Measurements from ENCODE around the gene IQGAP1.
A peak's percentile ranks its signal among the peaks of the same experiment; 100 is the strongest.
"Not testable (repeated sequence)": the region's sequence is repeated elsewhere in the genome, so short reads cannot be mapped to it uniquely, and the experiment has no call there.

IQGAP1 gene

DNA sequence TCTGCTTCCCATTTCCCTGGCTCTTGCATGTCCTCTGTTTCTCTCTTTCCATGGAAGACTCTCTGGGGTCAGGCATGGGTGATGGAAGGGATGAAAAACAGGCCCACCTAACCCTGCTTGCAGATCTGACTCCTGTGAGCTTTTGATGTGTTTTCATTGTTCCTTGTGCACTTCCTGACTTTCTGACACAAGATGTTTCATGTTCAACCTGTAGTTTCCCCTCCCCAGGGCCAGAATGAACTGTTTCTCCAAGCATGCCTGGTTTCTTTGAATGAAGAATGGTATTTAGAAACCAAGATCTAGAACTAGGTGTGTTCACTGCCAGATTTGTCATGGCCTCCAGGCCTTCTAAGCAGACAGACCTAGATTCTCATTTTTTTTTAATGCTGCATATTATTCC is 105.6 kb downstream of the IQGAP1 start:
- DNase-seq = no peak

DNA sequence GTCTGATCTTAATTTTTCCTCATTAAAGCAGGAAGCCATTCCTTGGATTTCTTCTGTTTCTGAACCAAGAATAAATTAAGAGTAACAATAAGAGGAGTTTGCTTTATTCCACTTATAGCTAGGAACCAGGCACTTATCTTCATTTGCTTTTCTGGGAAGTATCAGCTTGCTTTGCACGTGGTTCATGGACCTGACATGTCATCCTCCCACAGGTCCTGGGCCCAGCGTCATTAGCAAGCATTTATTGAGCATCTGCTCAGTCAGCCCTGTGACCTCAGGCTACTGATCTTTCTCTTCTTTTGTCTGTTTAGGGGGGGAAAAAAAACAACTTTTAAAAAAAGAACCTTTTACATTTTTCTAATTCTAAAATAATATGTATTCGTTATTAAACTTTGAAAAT is 107.0 kb downstream of the IQGAP1 start:
- DNase-seq = no peak

DNA sequence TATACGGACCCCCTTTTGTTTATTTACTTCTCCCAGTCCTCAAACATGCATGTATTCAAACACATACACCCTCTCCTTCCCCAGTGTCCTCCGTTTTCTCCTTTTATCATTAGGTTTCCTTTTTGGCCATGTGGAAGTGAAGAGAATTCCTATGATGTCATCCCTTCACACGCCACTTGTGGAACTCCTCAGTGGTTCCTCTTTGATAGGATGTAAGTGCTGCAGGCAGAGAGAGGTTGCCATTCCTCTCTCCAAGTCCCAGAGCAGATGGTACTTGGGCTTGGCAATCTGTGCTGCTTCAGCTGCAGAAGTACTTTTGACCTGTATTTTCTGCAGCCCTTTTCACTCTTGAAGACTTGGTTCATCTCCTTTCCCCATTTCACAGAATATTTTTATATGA is 108.7 kb downstream of the IQGAP1 start:
- no peak for DNase-seq

DNA sequence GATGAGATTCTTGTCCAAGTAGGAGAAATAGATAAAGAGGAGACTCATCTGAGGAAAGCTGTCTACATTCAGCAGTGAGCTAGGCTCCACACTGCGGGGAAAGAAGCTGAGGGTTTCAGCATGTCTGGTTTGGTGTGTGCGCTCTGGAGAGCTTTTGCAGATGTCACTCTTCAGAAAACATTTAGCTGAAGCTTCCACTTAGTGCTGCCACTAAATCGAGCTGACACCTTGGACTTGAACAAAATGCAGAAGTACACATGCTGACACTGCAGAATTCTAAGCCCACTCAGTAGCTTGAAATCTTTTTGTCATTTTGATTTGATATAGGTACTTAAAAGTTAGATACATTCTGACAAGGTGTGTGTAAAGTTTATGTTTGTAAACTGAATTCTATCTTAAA is 109.3 kb downstream of the IQGAP1 start:
- DNase-seq = no peak

DNA sequence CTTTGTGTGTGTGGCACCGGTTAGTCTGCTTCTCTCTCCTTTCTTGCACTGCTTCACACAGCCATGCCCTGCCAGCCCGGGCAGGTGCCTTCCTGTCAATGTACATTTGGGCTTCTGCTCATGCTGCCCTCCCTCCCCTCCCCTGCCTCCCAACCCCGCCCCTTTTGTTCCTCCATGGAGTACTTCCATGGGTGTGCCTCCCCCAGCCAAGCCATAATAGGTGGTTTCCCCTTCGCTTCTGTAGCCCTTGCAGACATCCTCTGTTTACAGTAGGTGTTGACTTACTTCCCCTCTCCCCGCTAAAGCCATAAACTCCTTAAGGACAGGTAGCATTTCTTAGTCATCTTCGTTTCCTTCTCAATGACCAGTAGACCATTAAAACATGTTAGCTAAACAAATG is 109.9 kb downstream of the IQGAP1 start:
- no peak for DNase-seq

DNA sequence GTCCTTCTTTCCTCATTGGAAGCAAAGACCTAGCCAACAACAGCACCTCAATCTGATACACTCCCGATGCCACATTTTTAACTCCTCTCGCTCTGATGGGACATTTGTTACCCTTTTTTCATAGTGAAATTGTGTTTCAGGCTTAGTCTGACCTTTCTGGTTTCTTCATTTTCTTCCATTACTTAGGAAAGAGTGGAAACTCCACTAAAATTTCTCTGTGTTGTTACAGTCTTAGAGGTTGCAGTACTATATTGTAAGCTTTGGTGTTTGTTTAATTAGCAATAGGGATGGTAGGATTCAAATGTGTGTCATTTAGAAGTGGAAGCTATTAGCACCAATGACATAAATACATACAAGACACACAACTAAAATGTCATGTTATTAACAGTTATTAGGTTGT is 112.1 kb downstream of the IQGAP1 start:
- no peak for DNase-seq

DNA sequence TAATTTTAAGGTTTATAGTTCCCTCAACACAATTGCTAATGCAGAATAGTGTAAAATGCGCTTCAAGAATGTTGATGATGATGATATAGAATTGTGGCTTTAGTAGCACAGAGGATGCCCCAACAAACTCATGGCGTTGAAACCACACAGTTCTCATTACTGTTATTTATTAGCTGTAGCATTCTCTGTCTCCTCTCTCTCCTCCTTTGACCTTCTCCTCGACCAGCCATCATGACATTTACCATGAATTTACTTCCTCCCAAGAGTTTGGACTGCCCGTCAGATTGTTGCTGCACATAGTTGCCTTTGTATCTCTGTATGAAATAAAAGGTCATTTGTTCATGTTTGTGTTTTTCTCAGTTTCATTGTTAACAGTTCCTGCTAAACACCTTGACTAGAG is 113.9 kb downstream of the IQGAP1 start:
- DNase-seq = no peak

DNA sequence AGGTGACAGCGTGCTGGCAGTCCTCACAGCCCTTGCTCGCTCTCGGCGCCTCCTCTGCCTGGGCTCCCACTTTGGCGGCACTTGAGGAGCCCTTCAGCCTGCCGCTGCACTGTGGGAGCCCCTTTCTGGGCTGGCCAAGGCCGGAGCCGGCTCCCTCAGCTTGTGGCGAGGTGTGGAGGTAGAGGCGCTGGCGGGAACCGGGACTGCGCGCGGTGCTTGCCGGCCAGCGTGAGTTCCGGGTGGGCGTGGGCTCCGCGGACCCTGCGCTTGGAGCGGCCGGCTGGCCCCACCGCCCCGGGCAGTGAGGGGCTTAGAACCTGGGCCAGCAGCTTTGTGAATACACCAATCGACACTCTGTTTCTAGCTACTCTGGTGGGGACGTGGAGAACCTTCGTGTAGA is 122.7 kb downstream of the IQGAP1 start:
- not testable (repeated sequence) for DNase-seq

DNA sequence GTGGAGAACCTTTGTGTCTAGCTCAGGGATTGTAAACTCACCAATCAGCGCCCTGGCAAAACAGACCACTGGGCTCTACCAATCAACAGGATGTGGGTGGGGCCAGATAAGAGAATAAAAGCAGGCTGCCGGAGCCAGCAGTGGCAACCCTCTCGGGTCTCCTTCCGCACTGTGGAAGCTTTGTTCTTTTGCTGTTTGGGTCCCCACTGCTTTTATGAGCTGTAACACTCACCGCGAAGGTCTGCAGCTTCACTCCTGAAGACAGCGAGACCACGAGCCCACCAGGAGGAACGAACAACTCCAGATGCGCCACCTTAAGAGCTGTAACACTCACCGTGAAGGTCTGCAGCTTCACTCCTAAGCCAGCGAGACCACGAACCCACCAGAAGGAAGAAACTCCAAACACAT is 123.2 kb downstream of the IQGAP1 start:
- not testable (repeated sequence) for DNase-seq

DNA sequence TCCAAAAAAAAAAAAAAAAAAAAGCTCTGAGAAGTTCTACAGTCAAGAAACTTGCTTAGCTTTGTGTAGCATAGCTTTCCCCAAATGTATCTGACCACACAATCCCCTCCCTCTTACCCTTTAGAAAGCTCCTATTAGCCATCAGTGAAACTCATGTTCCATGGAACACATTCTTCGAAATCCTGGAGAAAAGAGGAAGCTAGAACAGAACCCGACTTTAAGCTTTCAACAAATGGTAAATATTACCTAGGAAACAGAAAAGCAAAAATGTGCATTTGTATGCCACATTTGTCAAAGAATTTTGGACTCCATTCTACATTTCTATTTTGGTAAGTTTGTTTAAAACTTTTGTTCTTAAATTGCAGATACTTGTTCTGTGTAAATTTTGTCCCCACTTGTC is 124.2 kb downstream of the IQGAP1 start:
- DNase-seq = no peak

DNA sequence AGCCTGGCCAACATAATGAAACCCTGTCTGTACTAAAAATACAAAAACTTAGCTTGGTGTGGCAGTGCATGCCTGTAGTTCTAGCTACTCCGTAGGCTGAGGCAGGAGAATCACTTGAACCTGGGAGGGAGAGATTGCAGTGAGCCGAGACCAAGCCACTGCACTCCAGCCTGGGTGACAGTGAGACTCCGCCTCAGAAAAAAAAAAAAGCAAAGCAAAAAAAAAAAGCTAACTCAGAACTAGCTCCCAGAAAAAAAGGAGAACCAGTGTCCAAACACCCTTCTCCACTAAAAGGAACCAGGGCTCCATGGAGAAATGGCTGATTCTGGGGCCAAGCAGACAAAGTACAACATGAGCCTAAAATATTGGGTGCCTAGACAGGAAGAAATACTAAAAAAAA is 124.9 kb downstream of the IQGAP1 start:
- no peak for DNase-seq

DNA sequence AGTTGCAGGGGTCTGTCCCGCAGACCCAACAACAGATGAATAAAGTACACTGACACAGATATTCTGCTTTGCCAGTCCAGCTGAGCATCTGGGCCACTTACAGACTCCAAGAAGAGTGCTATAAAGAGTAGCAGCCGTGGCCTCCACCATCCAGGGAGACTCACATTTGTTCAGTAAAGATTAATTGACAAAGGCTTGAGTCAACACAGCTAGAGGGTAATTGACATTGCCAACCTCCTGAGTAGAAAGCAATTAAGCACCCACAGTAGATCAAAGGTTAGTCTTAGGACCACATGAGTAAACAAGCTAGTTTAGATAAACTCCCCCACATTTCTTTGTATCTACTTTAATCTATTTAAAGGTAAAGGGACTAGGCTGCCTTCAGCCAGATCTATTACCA is 125.4 kb downstream of the IQGAP1 start:
- no peak for DNase-seq

DNA sequence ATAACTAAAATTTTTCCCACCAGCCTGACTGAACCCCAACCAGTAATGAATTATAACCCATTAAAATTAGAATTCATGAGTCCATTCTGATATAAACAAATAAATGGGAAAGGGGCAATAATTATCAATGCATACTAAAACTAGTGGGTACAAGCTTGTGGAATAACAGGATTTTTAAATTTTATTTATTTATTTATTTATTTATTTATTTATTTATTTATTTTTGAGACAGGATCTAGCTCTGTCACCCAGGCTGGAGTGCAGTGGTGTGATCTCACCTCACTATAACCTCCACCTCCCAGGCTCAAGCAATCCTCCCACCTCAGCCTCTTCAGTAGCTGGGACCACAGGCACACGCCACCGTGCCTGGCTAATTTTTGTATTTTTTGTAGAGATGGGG is 125.9 kb downstream of the IQGAP1 start:
- not testable (repeated sequence) for DNase-seq

DNA sequence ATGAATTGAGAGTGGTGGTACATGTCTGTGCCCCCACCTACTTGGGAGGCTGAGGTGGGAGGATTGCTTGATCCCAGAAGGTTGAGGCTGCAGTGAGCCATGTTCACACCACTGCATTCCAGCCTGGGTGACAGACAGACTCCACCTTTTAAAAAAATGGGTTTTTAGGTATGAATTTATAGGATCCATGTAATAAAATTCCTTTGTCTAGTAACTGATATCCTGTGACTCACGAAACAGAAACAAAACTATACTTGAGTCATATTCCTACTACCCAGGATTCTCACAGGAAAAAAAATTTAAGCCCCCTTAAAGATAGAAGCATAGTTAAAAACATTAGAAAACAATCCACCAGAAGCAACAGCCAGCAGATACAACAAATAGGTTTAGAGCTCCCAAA is 131.6 kb downstream of the IQGAP1 start:
- DNase-seq = no peak

DNA sequence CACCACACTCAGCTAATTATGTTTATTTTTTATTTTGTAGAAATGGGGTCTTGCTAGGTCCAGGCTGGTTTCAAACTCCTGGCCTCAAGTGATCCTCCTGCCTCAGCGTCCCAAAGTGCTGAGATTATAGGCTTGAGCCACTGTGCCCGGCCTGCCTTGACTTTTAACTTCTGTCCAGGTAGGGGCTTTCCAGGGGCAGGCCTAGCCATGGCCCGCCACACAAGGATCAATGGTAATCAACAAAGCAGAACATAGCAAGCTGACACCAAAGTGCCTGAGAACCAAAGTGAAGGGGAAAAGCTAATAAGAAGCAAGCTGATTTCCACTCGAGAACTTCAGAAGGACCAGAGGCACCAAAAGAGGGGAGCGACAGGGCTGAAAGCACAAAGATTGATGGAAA is 132.3 kb downstream of the IQGAP1 start:
- DNase-seq = no peak

DNA sequence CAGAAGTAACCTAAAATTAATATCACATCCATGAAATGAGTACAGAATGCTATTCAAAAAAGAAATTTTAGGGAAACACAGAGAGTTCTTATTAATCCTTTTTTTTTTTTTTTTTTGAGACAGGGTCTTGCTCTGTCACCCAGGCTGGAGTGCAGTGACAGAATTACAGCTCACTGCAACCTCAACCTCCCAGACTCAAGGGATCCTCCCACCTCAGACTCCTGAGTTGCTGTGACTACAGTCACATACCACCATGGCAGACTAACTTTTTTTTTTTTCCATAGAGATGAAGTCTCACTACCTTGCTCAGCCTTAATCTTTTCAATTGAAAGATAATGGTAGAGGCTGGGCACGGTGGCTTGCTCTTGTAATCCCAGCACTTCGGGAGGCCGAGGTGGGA is 135.3 kb downstream of the IQGAP1 start:
- no peak for DNase-seq

DNA sequence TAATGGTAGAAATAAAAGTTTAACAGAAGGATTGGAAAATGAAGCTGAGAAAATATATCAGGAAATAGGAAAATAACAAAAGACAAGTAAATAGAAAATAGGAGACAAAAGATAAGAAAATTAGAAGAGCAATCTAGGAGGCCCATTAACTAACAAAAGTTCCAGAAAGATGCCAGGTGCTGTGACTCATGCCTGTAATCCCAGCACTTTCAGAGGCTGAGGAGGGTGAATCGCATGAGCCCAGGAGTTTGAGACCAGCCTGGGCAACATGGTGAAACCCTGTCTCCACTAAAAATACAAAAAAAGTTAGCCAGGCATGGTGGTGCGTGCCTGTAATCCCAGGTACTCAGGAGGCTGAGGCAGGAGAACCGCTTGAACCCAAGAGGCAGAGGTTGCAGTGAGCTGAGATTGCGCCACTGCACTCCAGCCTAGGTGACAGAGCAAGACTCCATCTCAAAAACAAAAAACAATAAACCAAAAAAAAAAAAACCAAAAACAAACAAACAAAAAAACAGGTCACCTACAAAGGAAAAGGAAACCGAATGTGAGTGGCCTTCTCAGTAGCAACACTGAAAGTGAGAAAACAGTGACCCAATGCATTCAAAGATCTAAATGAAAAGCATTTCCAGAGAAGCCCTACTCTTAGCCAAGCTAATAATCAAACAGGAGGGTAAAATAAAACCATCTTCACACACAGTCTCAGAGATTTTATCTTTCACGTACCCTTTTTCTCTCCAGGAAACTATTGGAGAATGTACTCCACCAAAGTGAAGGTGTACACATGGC is 136.2 kb downstream of the IQGAP1 start:
- DNase-seq = not testable (repeated sequence)

DNA sequence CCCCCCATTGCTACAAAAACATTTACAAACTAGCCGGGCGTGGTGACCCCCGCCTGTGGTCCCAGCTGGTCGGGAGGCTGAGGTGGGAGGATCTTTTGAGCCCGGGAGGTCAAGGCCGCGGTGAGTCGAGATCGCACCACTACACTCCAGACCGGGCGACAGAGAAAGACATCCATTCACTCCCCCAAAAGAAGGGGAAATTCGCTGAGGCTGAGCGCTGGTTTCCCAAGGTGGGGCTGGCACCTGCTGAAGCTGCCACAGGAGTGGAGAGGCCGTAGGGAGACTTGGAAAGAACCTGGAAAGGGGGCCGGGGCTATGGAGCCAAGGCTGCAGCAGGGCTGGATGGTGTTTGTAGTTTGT is 140.9 kb downstream of the IQGAP1 start:
- no peak for DNase-seq

DNA sequence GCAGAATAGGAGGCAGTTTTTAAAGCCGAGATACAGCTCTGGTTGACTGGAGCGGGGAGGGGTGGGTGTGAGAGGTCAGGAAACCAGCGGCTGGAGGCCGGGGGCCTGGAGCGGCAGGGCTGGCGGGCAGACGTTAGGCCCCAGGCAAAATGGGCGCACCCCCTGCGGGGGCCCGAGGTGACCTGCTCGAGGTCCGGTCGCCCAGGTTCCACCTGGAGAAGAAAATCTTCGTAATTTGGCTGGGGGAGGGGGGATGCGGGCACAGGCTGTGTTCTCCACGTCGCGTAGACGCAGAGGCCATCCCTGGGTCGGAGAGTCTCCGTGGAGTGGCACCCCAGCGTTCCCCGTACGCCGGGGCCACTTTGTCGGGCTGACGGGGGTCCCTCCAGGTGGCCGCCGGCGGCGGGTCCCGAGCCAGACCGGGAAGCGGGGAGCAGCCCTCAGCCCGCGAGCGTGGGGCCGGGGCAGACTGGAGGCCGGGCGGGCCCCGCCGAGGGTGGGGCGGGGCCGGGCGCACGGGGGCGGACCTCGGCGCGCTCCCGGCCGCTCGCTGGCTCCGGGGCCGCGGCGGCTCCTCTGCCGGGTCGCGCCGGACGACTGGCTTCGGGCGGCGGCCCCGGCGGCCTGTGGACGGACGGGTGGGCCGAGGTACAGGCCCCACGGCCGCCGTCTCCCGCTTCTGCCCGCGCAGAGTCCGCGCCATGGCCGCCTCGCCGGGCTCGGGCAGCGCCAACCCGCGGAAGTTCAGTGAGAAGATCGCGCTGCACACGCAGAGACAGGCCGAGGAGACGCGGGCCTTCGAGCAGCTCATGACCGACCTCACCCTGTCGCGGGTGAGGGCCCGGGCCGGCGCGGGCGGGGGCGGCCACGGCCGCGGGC is 141.6 kb downstream of the IQGAP1 start, which contains the start of gene CRTC3:
Gene CRTC3, plus strand, starts transcription at position 553 of the 879 bp plus-strand sequence. Its CDS starts 149 bp downstream, at position 702.
- DNase-seq = peak; percentile 50

DNA sequence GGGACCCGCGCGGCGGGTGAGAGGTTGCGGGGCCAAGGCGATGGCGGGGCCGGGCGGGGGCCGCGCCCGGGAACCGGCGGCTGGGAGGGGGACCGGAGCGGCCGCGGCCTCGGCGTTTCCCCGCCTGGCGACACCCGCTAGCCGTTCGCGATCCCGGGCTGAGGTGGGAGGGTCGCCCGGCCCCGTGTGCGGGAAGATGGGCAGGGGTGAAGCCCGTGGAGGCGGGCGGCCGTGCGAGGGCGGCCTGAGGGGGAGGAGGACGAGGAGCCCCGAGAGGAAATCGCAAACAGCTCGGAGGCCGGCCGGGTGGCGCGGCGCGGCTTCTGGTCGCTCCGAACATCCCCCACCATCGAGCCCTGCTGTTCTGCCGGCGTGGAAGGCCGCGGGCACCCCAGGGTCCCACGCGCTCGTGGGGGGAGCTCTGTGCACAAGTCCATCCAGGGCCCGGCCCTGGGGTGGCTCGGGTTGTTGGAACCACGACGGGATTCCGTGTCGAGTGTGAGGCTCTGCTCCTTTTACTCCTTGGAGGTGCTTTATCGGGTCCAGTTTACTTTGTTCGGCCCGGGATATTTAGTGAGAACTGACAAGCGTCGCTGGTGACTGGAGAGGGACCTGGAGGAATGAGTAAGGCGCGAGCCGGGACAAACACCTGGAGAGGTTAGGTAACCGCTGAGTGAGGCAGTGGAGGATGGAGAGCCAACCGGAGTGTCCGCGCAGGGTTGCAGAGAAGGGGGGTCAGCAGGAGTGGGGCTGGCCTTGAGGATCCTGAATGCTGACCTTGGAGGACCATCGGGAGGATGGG is 142.4 kb downstream of the IQGAP1 start:
- peak; percentile 42 for DNase-seq

DNA sequence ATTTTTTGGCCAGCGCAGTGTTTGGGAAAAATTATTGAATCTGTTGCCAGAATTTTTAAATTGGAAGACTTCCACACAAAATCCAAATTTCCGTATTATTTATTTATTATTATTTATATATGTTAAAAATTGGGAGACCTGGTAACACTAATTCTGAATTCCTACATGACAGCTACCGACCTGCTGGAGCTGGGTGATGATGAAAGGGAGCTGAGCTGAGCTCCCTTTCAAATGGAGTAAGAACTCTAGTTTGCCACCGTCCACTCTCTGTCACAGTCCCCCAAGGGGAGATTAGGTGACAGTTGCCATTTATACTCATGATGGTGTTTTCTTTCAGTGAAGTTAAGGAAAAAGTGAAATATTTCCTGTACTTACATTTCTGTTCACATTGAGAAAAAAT is 143.1 kb downstream of the IQGAP1 start:
- DNase-seq = no peak

DNA sequence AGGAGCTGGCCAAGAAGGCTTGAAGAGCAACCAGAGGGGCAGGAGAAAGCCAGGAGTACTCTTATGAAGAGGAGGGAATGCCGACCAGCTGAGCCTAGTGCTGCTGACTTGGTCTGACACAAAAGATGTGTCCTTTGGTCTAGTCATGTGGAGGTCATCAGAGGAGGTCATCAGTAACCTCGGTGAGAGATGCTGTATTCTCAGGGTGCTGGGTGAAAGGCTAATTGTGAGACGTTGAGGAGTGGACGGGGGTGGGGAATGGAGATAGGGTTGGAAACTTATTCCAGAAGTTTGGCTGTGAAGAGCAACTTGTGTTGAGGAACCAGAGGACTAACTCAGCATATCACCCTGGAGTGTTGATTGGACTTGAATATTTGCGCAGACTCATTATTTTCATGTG is 147.2 kb downstream of the IQGAP1 start:
- no peak for DNase-seq

DNA sequence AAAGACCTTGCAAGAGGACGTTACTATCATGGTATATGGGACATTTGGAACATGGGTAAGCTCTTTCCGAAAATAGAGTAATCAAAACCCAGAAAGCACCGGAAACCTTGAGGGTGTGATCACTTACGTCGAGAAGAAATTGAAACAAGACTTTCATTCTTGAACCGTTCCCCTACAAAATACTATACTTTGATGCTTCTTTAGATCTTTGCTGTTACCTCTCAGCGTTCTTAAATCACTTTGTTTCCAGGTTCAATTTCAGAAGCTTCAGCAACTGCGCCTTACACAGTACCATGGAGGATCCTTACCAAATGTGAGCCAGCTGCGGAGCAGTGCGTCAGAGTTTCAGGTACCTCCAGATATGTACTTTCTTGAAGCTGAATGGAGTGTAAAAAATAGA is 151.7 kb downstream of the IQGAP1 start:
- DNase-seq = peak; percentile 49
